Ascending aorta (tissue), 2 donors: ENCODE measurements around the gene ZNF695. TPM values are rescaled to one million over a fixed set of nuclear protein-coding genes. Genes with fewer than 3 reads are reported as not detected.

Experiments
- DNase-seq, 2 donors: peaks; one replicate each; pipeline ENCODE4 v3.0.0-alpha.2; 2019; ENCODE audit warnings: low spot score in 2 of 2
- H3K27ac ChIP-seq, 2 donors: fragments of 200-600 bp; sonication (generic); one replicate each; pipeline ENCODE4 v1.5.1; 2016 to 2017; ENCODE audit warnings: mild to moderate bottlenecking in 1 of 2
- H3K27me3 ChIP-seq: fragments of 200-600 bp; sonication (generic); one replicate; pipeline ENCODE4 v1.5.1; 2017
- H3K36me3 ChIP-seq, 2 donors: fragments of 200-600 bp; sonication (generic); one replicate each; pipeline ENCODE4 v1.5.1; 2016
- H3K4me1 ChIP-seq, 2 donors: fragments of 200-600 bp; sonication (generic); one replicate each; pipeline ENCODE4 v1.5.1; 2016 to 2017; ENCODE audit warnings: mild to moderate bottlenecking in 1 of 2
- H3K4me3 ChIP-seq, 2 donors: fragments of 200-600 bp; sonication (generic); one replicate each; pipeline ENCODE4 v1.5.1; 2016 to 2017; ENCODE audit warnings: mild to moderate bottlenecking in 1 of 2
- H3K9me3 ChIP-seq, 2 donors: fragments of 200-600 bp; sonication (generic); one replicate each; pipeline ENCODE4 v1.5.1; 2016
- intact Hi-C: fragments of 100-400 bp; cut with DNase I; formaldehyde crosslinking; loops from one replicate; pipeline ENCODE4 v1.15.1; 2023
- total RNA-seq: library from RNA; depleted of rRNA; stranded (reverse); fragments of >200 nt; gene quantifications from one replicate; pipeline ENCODE4 v1.1.0, GENCODE V29; 2016
- TF ChIP-seq, protein P1 (sequence below), 3 experiments: fragments of 200-600 bp in 2 of 3; fragments of 450-650 bp in 1 of 3; sonication (generic) in 2 of 3; IDR thresholded peaks; one replicate each; pipeline ENCODE4 v1.5.1; 2016 to 2019; ENCODE audit warnings: antibody characterized with exemption in 3 of 3, mild to moderate bottlenecking in 1 of 3, moderate library complexity in 1 of 3

ZNF695 gene
- total RNA-seq, 1 donor from 2014 or later, result not detected

DNA sequence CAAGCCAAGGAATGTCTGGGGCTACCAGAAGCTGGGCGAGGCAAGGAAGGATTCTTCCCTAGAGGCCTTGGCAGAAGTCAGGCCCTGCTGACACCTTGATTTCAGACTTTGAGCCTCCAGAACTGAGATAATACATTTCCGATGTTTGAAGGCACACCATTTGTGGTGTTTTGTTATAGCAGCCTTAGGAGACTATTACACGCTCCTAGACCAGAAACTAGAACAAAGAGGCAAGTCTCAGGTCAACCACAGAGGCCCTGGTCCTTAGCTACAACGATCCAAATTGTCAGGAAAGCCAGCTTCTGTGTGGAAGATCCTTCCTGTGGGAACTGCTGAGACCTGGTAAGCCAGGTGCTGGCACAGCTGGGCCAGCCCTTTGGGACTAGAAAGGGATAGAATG lies 56.4 kb downstream of the ZNF695 start:
- DNase-seq, result no peak
- Histone ChIP-seq H3K36me3 (no peaks in the 10 kb centered on the region), H3K27me3 (no peaks in the 10 kb centered on the region), H3K4me1 (peaks cover 8 to 19% of the 10 kb centered on the region in 2 donors), H3K9me3 (no peaks in the 10 kb centered on the region), H3K27ac (no peak overlapping the region), H3K4me3 (no peak overlapping the region)
- TF ChIP-seq, protein P1, sequence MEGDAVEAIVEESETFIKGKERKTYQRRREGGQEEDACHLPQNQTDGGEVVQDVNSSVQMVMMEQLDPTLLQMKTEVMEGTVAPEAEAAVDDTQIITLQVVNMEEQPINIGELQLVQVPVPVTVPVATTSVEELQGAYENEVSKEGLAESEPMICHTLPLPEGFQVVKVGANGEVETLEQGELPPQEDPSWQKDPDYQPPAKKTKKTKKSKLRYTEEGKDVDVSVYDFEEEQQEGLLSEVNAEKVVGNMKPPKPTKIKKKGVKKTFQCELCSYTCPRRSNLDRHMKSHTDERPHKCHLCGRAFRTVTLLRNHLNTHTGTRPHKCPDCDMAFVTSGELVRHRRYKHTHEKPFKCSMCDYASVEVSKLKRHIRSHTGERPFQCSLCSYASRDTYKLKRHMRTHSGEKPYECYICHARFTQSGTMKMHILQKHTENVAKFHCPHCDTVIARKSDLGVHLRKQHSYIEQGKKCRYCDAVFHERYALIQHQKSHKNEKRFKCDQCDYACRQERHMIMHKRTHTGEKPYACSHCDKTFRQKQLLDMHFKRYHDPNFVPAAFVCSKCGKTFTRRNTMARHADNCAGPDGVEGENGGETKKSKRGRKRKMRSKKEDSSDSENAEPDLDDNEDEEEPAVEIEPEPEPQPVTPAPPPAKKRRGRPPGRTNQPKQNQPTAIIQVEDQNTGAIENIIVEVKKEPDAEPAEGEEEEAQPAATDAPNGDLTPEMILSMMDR (IDR thresholded peaks at IDR 0.05), result no peak
- intact Hi-C loops, result no loop called here

DNA sequence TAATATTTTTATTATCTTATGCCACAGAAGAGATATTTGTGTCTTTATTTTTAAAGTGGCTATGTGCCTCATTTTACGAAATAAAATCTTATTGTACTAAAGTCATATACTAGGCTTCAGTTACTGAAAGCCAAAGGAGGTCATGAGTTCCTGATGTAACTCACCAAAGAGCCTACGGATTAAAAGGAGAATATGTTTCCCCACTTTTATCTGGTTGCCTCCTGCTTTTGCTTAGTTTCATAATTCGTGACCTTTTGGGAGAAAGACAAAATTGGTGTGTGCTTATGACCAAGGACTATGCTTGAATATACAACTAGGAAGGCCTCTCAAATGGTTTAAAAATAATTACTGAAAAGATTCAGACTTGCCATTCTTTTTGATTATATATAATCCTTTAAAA lies 57.9 kb downstream of the ZNF695 start:
- no peak overlapping the region for H3K4me3 ChIP-seq
- no peaks in the 10 kb centered on the region for H3K36me3 ChIP-seq
- peaks cover 8 to 21% of the 10 kb centered on the region in 2 donors for H3K4me1 ChIP-seq
- TF ChIP-seq, protein P1 (IDR thresholded peaks at IDR 0.05), result no peak
- DNase-seq, result no peak
- H3K27ac ChIP-seq, result peak overlapping the region in 1 of 2 donors; percentile 80
- no peaks in the 10 kb centered on the region for H3K9me3 ChIP-seq
- intact Hi-C loops, result loop anchor here (5.0 kb wide), 2 partner anchors 162 to 383 kb away; partner anchors contain the start of genes CNST and TFB2M
- no peaks in the 10 kb centered on the region for H3K27me3 ChIP-seq

DNA sequence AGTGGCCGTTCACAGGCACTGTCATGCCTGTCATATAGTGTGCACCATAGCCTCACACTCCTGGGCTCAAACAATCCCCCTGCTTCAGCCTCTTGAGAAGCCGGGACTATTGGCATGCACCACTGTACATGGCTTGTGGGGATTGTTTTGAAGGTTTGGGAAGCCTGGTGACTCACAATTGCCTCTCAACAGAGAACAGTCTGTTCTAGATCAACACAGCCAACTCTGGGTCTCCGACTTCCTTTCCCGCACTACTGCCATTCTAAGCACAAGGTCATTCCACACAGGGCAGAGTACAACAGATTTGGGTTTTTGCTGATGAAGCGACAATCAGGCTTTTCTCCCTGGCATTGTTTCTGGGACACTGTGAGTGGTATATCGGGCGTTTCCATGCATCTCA lies 60.6 kb downstream of the ZNF695 start:
- no peaks in the 10 kb centered on the region for H3K27me3 ChIP-seq
- peaks cover 8 to 21% of the 10 kb centered on the region in 2 donors for H3K4me1 ChIP-seq
- peak; percentile 67 to 94 for DNase-seq
- H3K27ac ChIP-seq, result peak overlapping the region; percentile 80 to 89
- peak overlapping the region in 1 of 2 donors; percentile 8 for H3K4me3 ChIP-seq
- TF ChIP-seq, protein P1 (IDR thresholded peaks at IDR 0.05), result no peak
- intact Hi-C loops, result loop anchor here (1.0 to 5.0 kb wide), 3 partner anchors 15 to 380 kb away; partner anchors contain the start of genes CNST and TFB2M
- no peaks in the 10 kb centered on the region for H3K9me3 ChIP-seq
- no peaks in the 10 kb centered on the region for H3K36me3 ChIP-seq

DNA sequence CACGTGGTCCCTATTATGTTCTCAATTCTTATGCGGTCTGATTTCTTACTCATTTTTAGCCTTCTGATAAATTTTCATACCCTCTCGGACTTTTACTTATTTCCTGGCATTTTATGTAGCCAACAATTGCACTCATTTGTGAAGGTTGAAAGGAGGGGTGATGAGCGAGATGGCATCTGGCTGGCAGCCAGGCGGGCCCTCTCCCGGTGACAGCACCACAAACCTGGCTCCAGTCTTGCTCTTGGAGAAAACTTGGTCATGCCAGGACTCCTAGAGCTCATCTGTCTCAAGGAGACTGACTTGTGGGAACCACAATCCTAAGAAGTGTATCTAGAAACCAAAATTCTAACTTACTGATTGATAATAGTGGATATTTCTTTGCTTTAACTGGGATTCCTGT lies 61.5 kb downstream of the ZNF695 start:
- Histone ChIP-seq H3K27ac (peak overlapping the region; percentile 67 to 89), H3K4me3 (no peak overlapping the region), H3K9me3 (no peaks in the 10 kb centered on the region), H3K36me3 (no peaks in the 10 kb centered on the region), H3K4me1 (peaks cover 8 to 21% of the 10 kb centered on the region in 2 donors), H3K27me3 (no peaks in the 10 kb centered on the region)
- no peak for DNase-seq
- intact Hi-C loops, result loop anchor here (5.0 kb wide), 2 partner anchors 166 to 379 kb away; partner anchors contain the start of genes CNST and TFB2M
- TF ChIP-seq, protein P1 (IDR thresholded peaks at IDR 0.05), result no peak

Other genes with a start within 250 kb of the ZNF695 start
- 16.5 TPM for gene AHCTF1, start 76.1 kb downstream of the ZNF695 start, total RNA-seq
- gene ZNF670, start 70.8 kb upstream of the ZNF695 start, total RNA-seq, result not detected
- gene ZNF669, start 96.3 kb upstream of the ZNF695 start, total RNA-seq, result 0.64 TPM
- 33.1 TPM for gene ZNF124, start 164.0 kb upstream of the ZNF695 start, total RNA-seq
- not detected for gene VN1R5, start 248.0 kb upstream of the ZNF695 start, total RNA-seq